Activated CD4-positive, alpha-beta T cell treated with anti-CD3 and anti-CD28 coated beads, Interleukin-2, amount 50 U/mL, for 48 hours (primary cell): ENCODE measurements around the gene SIGLECL1.

Experiments used
- DNase-seq, 2 experiments: peaks; one replicate each; pipeline ENCODE4 v3.0.0-alpha.2; 2020

Gene SIGLECL1

DNA sequence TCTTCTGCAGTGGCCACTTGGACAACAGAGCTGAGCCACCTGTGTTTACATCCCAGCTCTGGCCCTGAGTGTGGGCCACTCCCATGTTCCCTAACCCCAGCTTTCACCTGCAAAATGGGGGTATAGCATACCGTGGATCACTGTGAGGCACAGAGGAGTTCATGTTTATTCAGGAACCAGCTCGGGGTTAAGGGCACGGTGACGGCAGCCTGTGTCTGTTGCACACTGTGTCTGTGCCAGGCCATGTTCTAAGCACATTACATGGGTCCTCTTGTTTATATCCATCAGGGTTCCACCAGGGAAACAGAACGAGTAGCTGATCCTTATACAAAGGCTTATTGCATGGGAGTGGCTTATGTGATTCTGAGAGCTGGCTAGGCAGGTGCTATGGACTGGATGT, 46.5 kb downstream of the SIGLECL1 start:
- no peak for DNase-seq

DNA sequence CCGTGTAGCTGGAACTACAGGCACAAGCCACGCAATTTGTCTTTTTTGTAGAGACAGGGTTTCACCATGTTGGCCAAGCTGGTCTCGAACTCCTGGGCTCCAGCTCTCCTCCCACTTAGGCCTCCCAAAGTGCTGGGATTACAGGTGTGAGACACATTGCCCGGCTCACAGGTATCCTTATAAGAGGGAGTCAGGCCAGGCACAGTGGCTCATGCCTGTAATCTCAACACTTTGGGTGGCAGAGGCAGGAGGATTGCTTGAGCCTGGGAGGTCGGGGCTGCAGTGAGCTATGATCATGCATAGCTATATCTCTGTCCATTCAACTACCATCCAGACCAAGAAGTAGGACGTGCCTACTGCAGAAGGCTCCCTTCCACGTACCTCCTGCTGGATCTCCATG, 50.4 kb downstream of the SIGLECL1 start:
- DNase-seq = no peak

DNA sequence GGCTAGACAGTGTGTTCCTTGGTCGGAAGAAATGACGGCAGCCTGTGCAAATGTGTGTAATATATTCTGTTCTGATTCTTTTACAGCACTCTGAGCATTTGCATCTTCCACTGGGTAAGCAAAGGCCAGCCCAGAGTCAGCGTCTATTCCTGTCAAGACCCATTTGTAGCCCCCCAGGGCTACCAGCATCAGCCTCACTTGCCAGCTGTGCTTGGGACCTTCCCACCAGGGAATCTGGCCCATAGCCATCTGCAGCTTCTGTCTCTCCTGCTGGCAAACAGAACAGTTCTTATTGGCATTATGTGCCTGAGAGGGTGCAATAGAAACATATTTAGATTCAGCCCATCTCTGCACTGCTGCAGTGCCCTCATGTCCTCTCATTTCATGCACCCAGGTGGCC, 54.6 kb downstream of the SIGLECL1 start:
- DNase-seq = no peak

DNA sequence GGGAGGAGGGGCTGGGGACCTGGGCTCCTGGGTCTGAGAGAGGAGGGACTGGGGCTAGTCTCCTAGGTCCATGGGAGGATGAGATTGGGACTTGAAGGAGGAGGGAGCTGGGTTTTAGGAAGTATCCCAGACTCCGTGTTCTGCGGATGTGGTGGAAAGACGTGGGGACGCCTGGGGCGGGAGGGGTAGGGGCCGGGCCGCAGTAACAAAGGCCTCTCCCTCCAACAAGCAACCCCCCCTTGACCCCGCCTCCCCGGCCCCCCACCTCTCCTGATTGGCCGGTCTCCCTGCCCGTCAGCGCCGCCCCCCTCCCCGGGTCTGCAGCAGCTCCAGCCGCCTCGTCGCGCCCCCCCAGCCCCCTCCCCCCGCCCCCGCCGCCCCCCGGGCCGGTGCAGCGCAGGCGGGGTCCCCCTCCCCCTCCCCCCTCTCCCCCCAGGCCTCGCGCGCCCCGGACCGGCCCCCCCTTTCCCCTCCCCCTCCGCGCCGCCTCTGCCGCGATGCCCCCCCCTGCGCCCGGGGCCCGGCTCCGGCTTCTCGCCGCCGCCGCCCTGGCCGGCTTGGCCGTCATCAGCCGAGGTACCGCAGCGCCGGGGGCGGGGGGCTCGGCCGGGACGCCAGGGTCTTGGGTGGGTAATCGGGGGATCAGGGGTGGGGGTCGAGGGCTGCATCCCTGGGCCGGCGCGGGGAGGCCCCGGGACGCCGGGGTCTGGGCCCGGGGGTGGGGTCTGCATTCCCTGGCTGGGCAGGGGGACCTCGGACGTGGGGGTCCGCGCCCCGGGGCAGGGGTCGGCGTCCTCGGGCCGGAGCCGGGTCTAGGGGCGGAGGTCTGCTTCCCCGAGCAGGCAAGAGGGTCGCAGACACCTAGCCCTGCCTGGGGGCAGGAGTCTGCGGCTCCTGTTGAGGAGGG, 60.7 kb downstream of the SIGLECL1 start, which contains the start of gene IGLON5:
Gene IGLON5, plus strand, starts transcription at position 294 of the 907 bp plus-strand sequence. Its CDS starts 204 bp downstream, at position 498.
- no peak for DNase-seq

DNA sequence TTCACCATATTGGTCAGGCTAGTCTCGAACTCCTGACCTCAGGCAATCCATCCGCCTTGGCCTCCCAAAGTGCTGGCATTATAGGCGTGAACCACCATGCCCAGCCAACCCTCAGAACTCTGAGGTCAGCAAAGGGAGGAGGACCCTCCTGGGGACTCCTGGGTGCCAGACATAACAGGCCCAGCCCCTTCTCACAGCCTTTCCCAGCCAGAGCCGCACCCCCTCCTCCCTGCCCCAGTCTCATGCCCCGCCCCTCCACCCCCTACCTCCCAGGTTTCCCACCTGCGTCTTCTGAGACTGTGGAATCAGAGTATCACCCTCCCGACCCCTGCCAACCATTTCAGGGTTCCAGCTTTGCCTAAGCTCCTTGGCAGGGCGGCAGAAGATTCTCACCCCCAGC, 65.8 kb downstream of the SIGLECL1 start:
- DNase-seq = no peak

DNA sequence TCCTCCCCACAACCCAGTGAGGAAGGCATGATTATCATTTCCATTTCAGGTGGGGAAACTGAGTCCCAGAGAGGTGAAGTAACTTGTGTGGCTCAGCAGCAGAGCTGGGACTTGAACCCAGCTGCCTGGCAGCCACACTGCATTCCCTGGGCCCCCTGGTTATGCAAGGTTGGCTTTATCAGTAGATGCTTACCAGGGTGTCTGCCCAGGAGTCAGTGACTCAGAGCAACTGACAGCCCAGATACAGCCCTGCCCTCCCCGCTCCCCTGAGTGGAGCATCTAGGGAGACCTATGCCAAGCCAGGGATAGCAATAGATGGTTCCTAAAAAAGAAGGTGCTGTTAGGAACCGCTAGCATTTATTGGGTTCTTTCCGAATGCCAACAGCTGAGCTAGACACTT, 66.5 kb downstream of the SIGLECL1 start:
- DNase-seq = no peak

DNA sequence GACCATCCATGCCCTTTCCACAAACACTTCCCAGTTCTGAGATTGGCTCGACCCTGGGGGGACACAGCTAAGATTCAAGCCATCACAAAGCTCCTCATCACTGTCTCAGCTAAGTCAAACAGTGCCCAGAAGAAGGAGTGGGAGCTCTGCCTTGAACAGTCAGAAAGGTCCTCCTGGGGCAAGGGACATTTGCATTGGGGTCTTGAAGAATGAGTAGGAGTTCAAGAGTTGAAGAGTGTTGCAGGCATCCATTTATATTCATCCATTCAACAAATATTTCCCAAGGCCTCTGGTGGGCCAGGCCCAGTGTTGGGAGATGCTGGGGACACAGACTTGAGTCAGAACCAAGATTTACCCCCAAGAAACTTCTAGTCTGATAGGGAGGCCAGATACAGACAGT, 67.1 kb downstream of the SIGLECL1 start:
- no peak for DNase-seq
